ENCODE results near the gene RARS1. TPM values are rescaled to one million over a fixed set of nuclear protein-coding genes. Genes with fewer than 3 reads are reported as not detected.

RARS1 gene
- total RNA-seq, 1 donor from 2014 or later, result 24.5 TPM

DNA sequence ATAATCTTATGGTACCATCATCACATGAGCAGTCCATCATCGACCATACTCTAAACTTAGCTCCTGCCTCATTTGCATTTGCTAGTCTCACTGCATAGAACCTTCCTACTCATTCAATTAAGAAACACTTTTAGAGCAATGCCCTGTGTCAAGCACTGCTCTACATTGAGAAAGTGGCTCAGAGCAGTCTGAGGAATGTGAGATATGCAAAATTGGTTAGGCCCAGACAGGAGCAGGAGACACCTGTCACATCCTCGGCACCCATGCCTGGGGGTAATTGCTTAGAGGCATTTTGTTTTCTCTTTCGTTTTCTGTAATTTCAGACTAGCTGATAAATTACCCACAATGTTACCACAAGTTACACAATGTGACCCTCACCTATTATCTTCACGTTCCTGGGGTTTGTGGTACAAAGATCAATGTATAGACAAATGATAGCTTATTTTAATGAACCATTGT is 4.9 kb upstream of the RARS1 start:
- no peak overlapping the region for H3K27ac ChIP-seq
- peaks cover 0 to 3% of the 10 kb centered on the region in 2 donors for H3K4me1 ChIP-seq
- H3K9me3 ChIP-seq, result no peaks in the 10 kb centered on the region
- no peak for DNase-seq (ENCODE audit: low spot score in 2 of 2)
- no peak overlapping the region for H3K4me3 ChIP-seq
- intact Hi-C loops (cut with DNase I), result loop anchor here (10.0 kb wide), 1 partner anchor 823 kb away; the partner anchor contains the start of gene SLIT3
- H3K27me3 ChIP-seq, result no peaks in the 10 kb centered on the region
- H3K36me3 ChIP-seq, result no peaks in the 10 kb centered on the region
- TF ChIP-seq, protein P1, sequence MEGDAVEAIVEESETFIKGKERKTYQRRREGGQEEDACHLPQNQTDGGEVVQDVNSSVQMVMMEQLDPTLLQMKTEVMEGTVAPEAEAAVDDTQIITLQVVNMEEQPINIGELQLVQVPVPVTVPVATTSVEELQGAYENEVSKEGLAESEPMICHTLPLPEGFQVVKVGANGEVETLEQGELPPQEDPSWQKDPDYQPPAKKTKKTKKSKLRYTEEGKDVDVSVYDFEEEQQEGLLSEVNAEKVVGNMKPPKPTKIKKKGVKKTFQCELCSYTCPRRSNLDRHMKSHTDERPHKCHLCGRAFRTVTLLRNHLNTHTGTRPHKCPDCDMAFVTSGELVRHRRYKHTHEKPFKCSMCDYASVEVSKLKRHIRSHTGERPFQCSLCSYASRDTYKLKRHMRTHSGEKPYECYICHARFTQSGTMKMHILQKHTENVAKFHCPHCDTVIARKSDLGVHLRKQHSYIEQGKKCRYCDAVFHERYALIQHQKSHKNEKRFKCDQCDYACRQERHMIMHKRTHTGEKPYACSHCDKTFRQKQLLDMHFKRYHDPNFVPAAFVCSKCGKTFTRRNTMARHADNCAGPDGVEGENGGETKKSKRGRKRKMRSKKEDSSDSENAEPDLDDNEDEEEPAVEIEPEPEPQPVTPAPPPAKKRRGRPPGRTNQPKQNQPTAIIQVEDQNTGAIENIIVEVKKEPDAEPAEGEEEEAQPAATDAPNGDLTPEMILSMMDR (IDR thresholded peaks at IDR 0.05), result no peak

DNA sequence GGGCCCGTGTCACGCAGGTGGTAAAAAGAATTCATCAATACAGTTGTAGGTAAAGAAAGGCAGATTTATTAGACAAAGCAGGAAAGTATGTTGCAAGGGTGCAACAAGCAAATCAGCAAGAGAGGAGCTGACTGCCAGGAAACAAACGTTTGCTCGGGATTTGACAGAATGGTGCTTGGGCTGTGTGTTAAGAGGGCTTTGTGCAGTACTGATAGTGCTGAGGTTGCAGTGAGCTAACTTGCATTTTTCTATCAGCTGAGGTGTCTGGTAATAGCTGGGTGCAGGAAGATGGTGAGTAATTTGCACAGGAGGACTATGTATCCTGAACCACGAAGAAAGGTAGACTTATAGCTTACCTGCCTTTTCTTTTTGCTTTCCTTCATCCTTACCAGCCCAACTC is 3.9 kb upstream of the RARS1 start:
- DNase-seq (ENCODE audit: low spot score in 2 of 2), result no peak
- no peak overlapping the region for H3K27ac ChIP-seq
- peaks cover 3 to 5% of the 10 kb centered on the region in 2 donors for H3K4me1 ChIP-seq
- no peaks in the 10 kb centered on the region for H3K9me3 ChIP-seq
- no peaks in the 10 kb centered on the region for H3K27me3 ChIP-seq
- no peaks in the 10 kb centered on the region for H3K36me3 ChIP-seq
- TF ChIP-seq, protein P1 (IDR thresholded peaks at IDR 0.05), result no peak
- intact Hi-C loops (cut with DNase I), result loop anchor here (10.0 kb wide), 1 partner anchor 822 kb away; the partner anchor contains the start of gene SLIT3
- no peak overlapping the region for H3K4me3 ChIP-seq

DNA sequence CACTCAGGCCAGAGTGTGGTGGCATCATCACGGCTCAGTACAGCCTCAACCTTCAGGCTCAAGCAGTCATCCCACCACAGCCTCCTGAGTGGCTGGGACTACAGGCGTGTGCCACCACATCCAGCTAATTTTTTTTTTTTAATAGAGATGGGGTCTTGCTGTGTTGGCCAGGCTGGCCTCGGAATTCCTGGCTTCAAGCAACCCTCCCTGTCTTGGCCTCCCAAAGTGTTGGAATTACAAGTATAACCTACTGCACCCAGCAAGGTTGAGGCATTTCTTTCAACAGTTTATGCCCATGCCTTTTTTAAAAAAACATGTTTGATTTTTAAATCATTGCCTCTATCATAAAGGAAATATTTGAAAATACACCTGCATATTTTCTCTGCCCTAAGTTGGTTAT is 2.8 kb downstream of the RARS1 start:
- TF ChIP-seq, protein P1 (IDR thresholded peaks at IDR 0.05), result no peak
- H3K27me3 ChIP-seq, result no peaks in the 10 kb centered on the region
- H3K4me3 ChIP-seq, result no peak overlapping the region
- no peak for DNase-seq (ENCODE audit: low spot score in 2 of 2)
- no peak overlapping the region for H3K27ac ChIP-seq
- intact Hi-C loops (cut with DNase I), result loop anchor here (5.0 to 10.0 kb wide), 2 partner anchors 222 to 816 kb away; partner anchors contain the start of gene SLIT3
- H3K9me3 ChIP-seq, result no peaks in the 10 kb centered on the region
- H3K4me1 ChIP-seq, result peaks cover 3 to 9% of the 10 kb centered on the region in 2 donors
- peaks cover 37 to 55% of the 10 kb centered on the region in 2 donors for H3K36me3 ChIP-seq

DNA sequence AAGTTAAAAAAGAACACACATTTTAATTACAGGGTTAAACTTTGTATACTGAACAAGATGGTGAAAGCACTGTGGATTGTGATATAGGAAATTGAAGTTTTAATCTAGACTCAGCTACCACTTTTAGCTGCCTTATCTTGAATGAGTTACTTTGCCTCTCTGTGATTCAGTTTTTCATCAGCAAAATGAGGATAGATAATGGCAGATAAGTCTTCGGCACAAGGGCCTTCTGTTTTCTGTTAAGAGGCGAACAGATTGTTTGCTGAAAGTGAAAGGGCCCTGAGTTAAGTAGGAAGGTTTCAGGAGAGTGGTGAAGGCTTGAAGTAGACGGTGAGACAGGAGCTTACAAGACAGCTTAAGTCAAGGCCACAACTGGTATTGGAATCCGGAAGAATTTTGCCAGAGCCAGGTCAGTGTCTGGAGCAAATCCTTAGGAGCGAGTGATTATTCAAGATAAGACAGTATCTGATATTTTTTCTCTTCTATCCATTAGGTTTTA is 7.8 kb downstream of the RARS1 start:
- no peak overlapping the region for H3K27ac ChIP-seq
- no peak for DNase-seq (ENCODE audit: low spot score in 2 of 2)
- no peaks in the 10 kb centered on the region for H3K4me1 ChIP-seq
- intact Hi-C loops (cut with DNase I), result no loop called here
- peaks cover 69 to 96% of the 10 kb centered on the region in 2 donors for H3K36me3 ChIP-seq
- H3K4me3 ChIP-seq, result no peak overlapping the region
- no peaks in the 10 kb centered on the region for H3K27me3 ChIP-seq
- TF ChIP-seq, protein P1 (IDR thresholded peaks at IDR 0.05), result no peak
- H3K9me3 ChIP-seq, result no peaks in the 10 kb centered on the region

DNA sequence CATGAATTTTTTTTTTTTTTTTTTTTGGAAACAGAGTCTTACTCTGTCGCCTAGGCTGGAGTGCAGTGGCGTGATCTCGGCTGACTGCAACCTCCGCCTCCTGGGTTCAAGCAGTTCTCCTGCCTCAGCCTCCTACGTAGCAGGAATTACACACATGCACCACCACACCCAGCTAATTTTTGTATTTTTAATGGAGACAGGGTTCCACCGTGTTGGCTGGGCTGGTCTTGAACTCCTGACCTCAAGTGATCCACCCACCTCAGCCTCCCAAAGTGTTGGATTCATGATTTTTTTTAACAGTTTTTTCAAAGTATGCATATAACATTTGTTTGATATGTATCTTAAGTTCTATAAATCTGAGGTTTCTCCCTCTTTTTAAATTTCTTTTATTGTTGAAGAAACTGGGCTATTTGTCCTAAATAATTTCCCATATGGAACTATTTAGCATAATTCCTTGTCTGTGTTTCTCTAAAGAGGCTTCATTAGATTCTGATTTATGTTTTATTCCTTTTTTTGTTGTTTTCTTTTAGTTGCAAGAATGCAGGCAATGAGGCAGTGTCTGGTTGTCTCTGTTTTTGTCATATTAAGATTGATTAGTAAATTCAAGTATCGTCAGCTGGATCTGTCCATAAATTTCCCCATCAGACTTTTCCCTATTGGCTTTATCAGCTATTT is 16.4 kb downstream of the RARS1 start:
- H3K4me1 ChIP-seq, result no peaks in the 10 kb centered on the region
- H3K9me3 ChIP-seq, result no peaks in the 10 kb centered on the region
- TF ChIP-seq, protein P1 (IDR thresholded peaks at IDR 0.05), result no peak
- intact Hi-C loops (cut with DNase I), result no loop called here
- no peak overlapping the region for H3K4me3 ChIP-seq
- no peaks in the 10 kb centered on the region for H3K27me3 ChIP-seq
- H3K36me3 ChIP-seq, result peaks cover 45 to 77% of the 10 kb centered on the region in 2 donors
- no peak for DNase-seq (ENCODE audit: low spot score in 2 of 2)
- no peak overlapping the region for H3K27ac ChIP-seq

Measured in ascending aorta (tissue), 2 donors.